ENCODE data around the gene CELSR2.

The CELSR2 gene

GRCh38 chr1:109269212-109269980 is 20.1 kb downstream of the CELSR2 start:
- Histone ChIP-seq H3K4me1 (ENCODE audit: insufficient read depth, low read length) (peaks cover 9% of the 10 kb centered on the region; the same call in 1 of the 2 replicates), H3K9ac (ENCODE audit: low read depth, low read length) (no peak overlapping the region), H3K9me3 (ENCODE audit: control insufficient read depth, insufficient read depth, low read length) (no peaks in the 10 kb centered on the region), H3K36me3 (ENCODE audit: insufficient read depth, low read length) (no peaks in the 10 kb centered on the region)

- Histone ChIP-seq H3K4me1 (ENCODE audit: insufficient read depth, low read length) (peaks cover 14% of the 10 kb centered on the region), H3K36me3 (ENCODE audit: insufficient read depth, low read length) (no peaks in the 10 kb centered on the region), H3K9ac (ENCODE audit: low read depth, low read length) (no peak overlapping the region), H3K9me3 (ENCODE audit: control insufficient read depth, insufficient read depth, low read length) (no peaks in the 10 kb centered on the region)
Observed at GRCh38 chr1:109269981-109270622, 20.8 kb downstream of the CELSR2 start.

- Histone ChIP-seq H3K4me1 (ENCODE audit: insufficient read depth, low read length) (peaks cover 20% of the 10 kb centered on the region), H3K36me3 (ENCODE audit: insufficient read depth, low read length) (no peaks in the 10 kb centered on the region)
Observed at GRCh38 chr1:109270623-109271317, 21.4 kb downstream of the CELSR2 start.

GRCh38 chr1:109271458-109271857 is 22.1 kb downstream of the CELSR2 start:
- H3K9me3 ChIP-seq (ENCODE audit: control insufficient read depth, insufficient read depth, low read length), result no peaks in the 10 kb centered on the region
- H3K4me1 ChIP-seq (ENCODE audit: insufficient read depth, low read length), result peaks cover 23% of the 10 kb centered on the region
- H3K36me3 ChIP-seq (ENCODE audit: insufficient read depth, low read length), result no peaks in the 10 kb centered on the region
- no peak overlapping the region for H3K9ac ChIP-seq (ENCODE audit: low read depth, low read length)

More at GRCh38 chr1:109270623-109271317, 21.4 kb downstream of the CELSR2 start:
- no peaks in the 10 kb centered on the region for H3K9me3 ChIP-seq (ENCODE audit: control insufficient read depth, insufficient read depth, low read length)
- H3K9ac ChIP-seq (ENCODE audit: low read depth, low read length), result no peak overlapping the region

- Histone ChIP-seq H3K4me1 (ENCODE audit: insufficient read depth, low read length) (peaks cover 26% of the 10 kb centered on the region), H3K9ac (ENCODE audit: low read depth, low read length) (no peak overlapping the region), H3K9me3 (ENCODE audit: control insufficient read depth, insufficient read depth, low read length) (no peaks in the 10 kb centered on the region), H3K36me3 (ENCODE audit: insufficient read depth, low read length) (no peaks in the 10 kb centered on the region)
Observed at GRCh38 chr1:109272021-109272799, 22.9 kb downstream of the CELSR2 start.

- Histone ChIP-seq H3K36me3 (ENCODE audit: insufficient read depth, low read length) (no peaks in the 10 kb centered on the region), H3K9ac (ENCODE audit: low read depth, low read length) (no peak overlapping the region), H3K9me3 (ENCODE audit: control insufficient read depth, insufficient read depth, low read length) (no peaks in the 10 kb centered on the region), H3K4me1 (ENCODE audit: insufficient read depth, low read length) (peaks cover 31% of the 10 kb centered on the region)
Observed at GRCh38 chr1:109272831-109273547, 23.6 kb downstream of the CELSR2 start.

- Histone ChIP-seq H3K36me3 (ENCODE audit: insufficient read depth, low read length) (no peaks in the 10 kb centered on the region), H3K9me3 (ENCODE audit: control insufficient read depth, insufficient read depth, low read length) (no peaks in the 10 kb centered on the region), H3K4me1 (ENCODE audit: insufficient read depth, low read length) (peaks cover 33% of the 10 kb centered on the region), H3K9ac (ENCODE audit: low read depth, low read length) (peak overlapping the region; percentile 25; the same call in 1 of the 2 replicates)
Observed at GRCh38 chr1:109273570-109274288, 24.4 kb downstream of the CELSR2 start.

- Histone ChIP-seq H3K9ac (ENCODE audit: low read depth, low read length) (peak overlapping the region; percentile 38), H3K4me1 (ENCODE audit: insufficient read depth, low read length) (peaks cover 33% of the 10 kb centered on the region)
Observed at GRCh38 chr1:109274533-109275476, 25.5 kb downstream of the CELSR2 start.

GRCh38 chr1:109275706-109276345 is 26.5 kb downstream of the CELSR2 start:
- Histone ChIP-seq H3K9ac (ENCODE audit: low read depth, low read length) (no peak overlapping the region), H3K4me1 (ENCODE audit: insufficient read depth, low read length) (peaks cover 33% of the 10 kb centered on the region), H3K36me3 (ENCODE audit: insufficient read depth, low read length) (peaks cover 5% of the 10 kb centered on the region; the same call in 1 of the 2 replicates)

More at GRCh38 chr1:109274533-109275476, 25.5 kb downstream of the CELSR2 start:
- H3K9me3 ChIP-seq (ENCODE audit: control insufficient read depth, insufficient read depth, low read length), result no peaks in the 10 kb centered on the region
- H3K36me3 ChIP-seq (ENCODE audit: insufficient read depth, low read length), result peaks cover 5% of the 10 kb centered on the region; the same call in 1 of the 2 replicates

GRCh38 chr1:109277434-109278204 is 28.3 kb downstream of the CELSR2 start:
- peaks cover 37% of the 10 kb centered on the region for H3K4me1 ChIP-seq (ENCODE audit: insufficient read depth, low read length)
- H3K9ac ChIP-seq (ENCODE audit: low read depth, low read length), result no peak overlapping the region
- no peaks in the 10 kb centered on the region for H3K9me3 ChIP-seq (ENCODE audit: control insufficient read depth, insufficient read depth, low read length)
- H3K36me3 ChIP-seq (ENCODE audit: insufficient read depth, low read length), result peaks cover 5% of the 10 kb centered on the region; the same call in 1 of the 2 replicates

More at GRCh38 chr1:109275706-109276345, 26.5 kb downstream of the CELSR2 start:
- no peaks in the 10 kb centered on the region for H3K9me3 ChIP-seq (ENCODE audit: control insufficient read depth, insufficient read depth, low read length)

- Histone ChIP-seq H3K9me3 (ENCODE audit: control insufficient read depth, insufficient read depth, low read length) (no peaks in the 10 kb centered on the region), H3K4me1 (ENCODE audit: insufficient read depth, low read length) (peaks cover 32% of the 10 kb centered on the region), H3K36me3 (ENCODE audit: insufficient read depth, low read length) (peaks cover 5% of the 10 kb centered on the region; the same call in 1 of the 2 replicates), H3K9ac (ENCODE audit: low read depth, low read length) (no peak overlapping the region)
Observed at GRCh38 chr1:109279615-109280278, 30.4 kb downstream of the CELSR2 start.

Data from ES-I3 (cell line).